HepG2 (cell line): ENCODE data around the gene PDSS2. TPM values are rescaled to one million over a fixed set of nuclear protein-coding genes. Genes with fewer than 3 reads are reported as not detected.

Experiments used
- ATAC-seq: fragments of 200-7000 bp; cut with Tn5 transposase; 3 replicates; pipeline ENCODE4 v1.9.1; 2020; ENCODE audit warnings: mild to moderate bottlenecking, moderate library complexity
- BruUV-seq: library from RNA; stranded (reverse); fragments of 400-500 nt; replicated peaks from 2 replicates; lab custom pipeline; 2021; lab: Mats Ljungman, UMichigan
- CTCF ChIA-PET: fragments of 300-600 bp; formaldehyde crosslinking; extraction: SDS; loops from one replicate; lab custom pipeline; 2021; ENCODE audit warnings: low total read pairs, inconsistent platforms, low intra/inter-chr PET ratio; lab: Yijun Ruan, JAX
- POLR2A ChIA-PET: fragments of 350-600 bp; sonication (Branson Sonifier 250); formaldehyde crosslinking; loops from one replicate; lab custom pipeline; 2020; ENCODE audit warnings: antibody characterized with exemption, inconsistent platforms; lab: Yijun Ruan, JAX
- DNase-seq: peaks from one replicate; pipeline ENCODE4 v3.0.0-alpha.2; 2015; ENCODE audit warnings: low spot score
- FAIRE-seq: peaks from 3 replicates; lab custom pipeline; 2011; peaks lifted over from hg19 to GRCh38; lab: Jason Lieb, UNC
- H2AFZ ChIP-seq: one replicate; pipeline ENCODE4 v1.6.1; 2011; ENCODE audit warnings: low read length, inconsistent platforms
- H3K27ac ChIP-seq: fragments of 300-600 bp; 3 replicates; pipeline ENCODE4 v1.8.0; 2011; ENCODE audit warnings: mixed run types, mild to moderate bottlenecking, mixed read lengths, low read length, inconsistent platforms; ENCODE audit not compliant: insufficient read depth; ENCODE audit errors: extremely low read length
- H3K27me3 ChIP-seq, 2 experiments: fragments of 200-600 bp in 1 of 2; 2 replicates in 1 of 2; 3 replicates in 1 of 2; pipeline versions ENCODE4 v1.6.0 to v1.8.0; 2011; ENCODE audit warnings: low read length in 2 of 2, mild to moderate bottlenecking in 2 of 2, moderate library complexity in 2 of 2, inconsistent platforms in 1 of 2; ENCODE audit not compliant: insufficient read depth in 2 of 2, control insufficient read depth in 1 of 2
- H3K36me3 ChIP-seq, 2 experiments: fragments of 200-600 bp in 1 of 2; replicated peaks in 1 of 2; 2 replicates in 1 of 2; 3 replicates in 1 of 2; pipeline versions ENCODE4 v1.5.1 to v1.8.0; 2011; ENCODE audit warnings: low read length in 2 of 2, inconsistent platforms in 1 of 2; ENCODE audit not compliant: insufficient read depth in 2 of 2, control insufficient read depth in 1 of 2
- H3K4me1 ChIP-seq: 2 replicates; pipeline ENCODE4 v1.5.1; 2012; ENCODE audit warnings: low read length, inconsistent platforms; ENCODE audit not compliant: insufficient read depth
- H3K4me2 ChIP-seq: 2 replicates; pipeline ENCODE4 v1.6.0; 2011; ENCODE audit warnings: low read depth, low read length, inconsistent platforms
- H3K4me3 ChIP-seq, 3 experiments: fragments of 200-600 bp in 1 of 3; sonication (generic), shearing (Covaris generic) in 1 of 3; replicated peaks in 1 of 3; 2 replicates each; pipeline ENCODE4 v1.5.1; 2011 to 2016; ENCODE audit warnings: low read length in 3 of 3, inconsistent platforms in 2 of 3, low read depth in 2 of 3, mild to moderate bottlenecking in 2 of 3, control low read depth in 1 of 3, mixed read lengths in 1 of 3; ENCODE audit not compliant: insufficient read depth in 1 of 3
- H3K79me2 ChIP-seq: one replicate; pipeline ENCODE4 v1.6.1; 2011; ENCODE audit warnings: low read length, inconsistent platforms; ENCODE audit not compliant: insufficient read depth
- H3K9ac ChIP-seq: 2 replicates; pipeline ENCODE4 v1.6.0; 2011; ENCODE audit warnings: mild to moderate bottlenecking, low read depth, low read length, inconsistent platforms; ENCODE audit not compliant: insufficient read depth
- H3K9me3 ChIP-seq: 2 replicates; pipeline ENCODE4 v1.5.1; 2012; ENCODE audit warnings: mild to moderate bottlenecking, low read length
- H4K20me1 ChIP-seq: 2 replicates; pipeline ENCODE4 v1.6.0; 2011; ENCODE audit warnings: inconsistent platforms, mild to moderate bottlenecking, low read length, moderate library complexity; ENCODE audit not compliant: insufficient read depth
- ATM ChIP-seq: fragments of 450-650 bp; IDR thresholded peaks from 2 replicates; pipeline ENCODE4 v1.7.1; 2017; ENCODE audit warnings: mild to moderate bottlenecking, borderline replicate concordance
- CCAR2 ChIP-seq: fragments of 200-400 bp; formaldehyde crosslinking; optimal IDR thresholded peaks from 2 replicates; pipeline ENCODE3; 2018; ENCODE audit warnings: low read depth, mild to moderate bottlenecking, low read length, moderate library complexity
- DPF2 ChIP-seq: sonication (generic); formaldehyde crosslinking; IDR thresholded peaks from 2 replicates; pipeline ENCODE4 v1.4.0; 2020; ENCODE audit warnings: mild to moderate bottlenecking, low read depth, missing genetic modification reagents, borderline replicate concordance
- ESRRA ChIP-seq: sonication (generic); formaldehyde crosslinking; IDR thresholded peaks from 2 replicates; pipeline ENCODE4 v1.5.1; 2020; ENCODE audit warnings: mild to moderate bottlenecking, low read depth, missing genetic modification reagents
- KLF11 ChIP-seq: IDR thresholded peaks from 2 replicates; pipeline ENCODE4 v1.6.1; 2016; ENCODE audit warnings: missing compliant biosample characterization
- MIER3 ChIP-seq: IDR thresholded peaks from 2 replicates; pipeline ENCODE4 v1.6.1; 2016; ENCODE audit warnings: missing compliant biosample characterization, borderline replicate concordance
- REL ChIP-seq: sonication (generic); formaldehyde crosslinking; conservative IDR thresholded peaks from 2 replicates; pipeline ENCODE4 v1.8.0; 2022; ENCODE audit warnings: mild to moderate bottlenecking, missing genetic modification reagents, moderate library complexity
- RFX5 ChIP-seq: IDR thresholded peaks from 2 replicates; pipeline ENCODE4 v1.6.1; 2011; ENCODE audit warnings: low read depth, low read length, improper control_type of control experiment
- SALL1 ChIP-seq: sonication (generic); formaldehyde crosslinking; IDR thresholded peaks from 2 replicates; pipeline ENCODE4 v1.8.0; 2022; ENCODE audit warnings: mild to moderate bottlenecking, missing genetic modification reagents
- TEAD3 ChIP-seq: optimal IDR thresholded peaks from 2 replicates; pipeline ENCODE3; 2016; ENCODE audit warnings: borderline replicate concordance
- ZKSCAN1 ChIP-seq: fragments of 150-350 bp; IDR thresholded peaks from 2 replicates; pipeline ENCODE4 v1.6.1; 2014; ENCODE audit warnings: low read length
- ZNF256 ChIP-seq: sonication (generic); formaldehyde crosslinking; conservative IDR thresholded peaks from 2 replicates; pipeline ENCODE4 v1.4.0; 2020; ENCODE audit warnings: missing genetic modification reagents
- ZNF451 ChIP-seq: sonication (generic); formaldehyde crosslinking; IDR thresholded peaks from 2 replicates; pipeline ENCODE4 v1.5.0; 2020; ENCODE audit warnings: mild to moderate bottlenecking, missing genetic modification reagents
- ZNF556 ChIP-seq: sonication (generic); formaldehyde crosslinking; IDR thresholded peaks from 2 replicates; pipeline ENCODE4 v1.4.0; 2020; ENCODE audit warnings: mild to moderate bottlenecking, missing genetic modification reagents, borderline replicate concordance
- ZNF564 ChIP-seq: sonication (generic); formaldehyde crosslinking; IDR thresholded peaks from 2 replicates; pipeline ENCODE4 v1.8.1; 2023; ENCODE audit warnings: mild to moderate bottlenecking, missing genetic modification reagents
- WGBS: methylation state at CpG from one replicate; pipeline ENCODE4 v1.1.6; 2017; ENCODE audit warnings: low lambda C conversion rate; 5-methylcytosine and 5-hydroxymethylcytosine counted together
- in situ Hi-C: cut with HindIII; loops from 2 replicates; pipeline ENCODE4 v1.10.0; 2017; ENCODE audit warnings: low pct_unique_long_range_greater_than_20kb; ENCODE audit not compliant: extremely low pct_ligation_motif_present
- intact Hi-C: fragments of 100-400 bp; cut with micrococcal nuclease; formaldehyde crosslinking; loops from one replicate; pipeline ENCODE4 v1.10.0; 2022; ENCODE audit not compliant: unreplicated experiment
- polyA plus RNA-seq, 8 experiments: library from polyadenylated mRNA; depleted of rRNA in 3 of 8; stranded (reverse) in 7 of 8; unstranded in 1 of 8; fragments of >200 nt; fragmentation: Illumina TruSeq in 4 of 8; extraction: Trizol in 4 of 8; gene quantifications; 2 replicates each; pipeline versions ENCODE4 v1.2.1 to v1.2.3, GENCODE V29; 2011 to 2016; ENCODE audit warnings: low read depth in 4 of 8, missing spikeins in 1 of 8, mixed read lengths in 1 of 8; ENCODE audit not compliant: insufficient read depth in 1 of 8
- total RNA-seq, 5 experiments: library from RNA; depleted of rRNA; stranded (reverse); fragments of >200 nt; fragmentation: Illumina TruSeq; extraction: Trizol; gene quantifications; 2 replicates each; pipeline ENCODE4 v1.2.3, GENCODE V29; 2016; ENCODE audit warnings: low read depth in 1 of 5
- TF ChIP-seq, protein P1 (sequence below): sonication (generic); formaldehyde crosslinking; IDR thresholded peaks from 2 replicates; pipeline ENCODE4 v1.5.0; 2020; ENCODE audit warnings: mild to moderate bottlenecking, missing genetic modification reagents
- TF ChIP-seq, protein P2 (sequence below): fragments of 450-650 bp; IDR thresholded peaks from 2 replicates; pipeline ENCODE4 v1.6.1; 2016

Gene PDSS2
- total and polyA plus RNA-seq, 2 of the 13 experiments (the other 11 are each of a cell fraction or from before 2014, with no cell fraction given) = 16.2 to 17.0 TPM

- Histone ChIP-seq H3K27me3 (no peaks in the 10 kb centered on the region), H3K79me2 (peaks cover 91% of the 10 kb centered on the region), H3K4me1 (peaks cover 63% of the 10 kb centered on the region), H2AFZ (no peak overlapping the region), H3K9me3 (no peaks in the 10 kb centered on the region), H3K27ac (no peak overlapping the region), H3K4me2 (no peak overlapping the region), H3K36me3 (no peaks in the 10 kb centered on the region; a peak in 1 of 5 replicates), H3K4me3 (no peak overlapping the region), H4K20me1 (peaks cover 1% of the 10 kb centered on the region; the same call in 1 of the 2 replicates), H3K9ac (no peak overlapping the region)
- ChIA-PET POLR2A (interaction anchor here (1.2 kb wide), 1 partner anchor 38 kb away, joined by 4 read pairs; the partner anchor contains the start of gene PDSS2), CTCF (no interaction called here)
- FAIRE-seq = no peak
- no peak for TF ChIP-seq RFX5
- no peak for TF ChIP-seq ZNF556 (CRISPR knock-in tag)
- no peak for TF ChIP-seq ZKSCAN1
- TF ChIP-seq, protein P1, sequence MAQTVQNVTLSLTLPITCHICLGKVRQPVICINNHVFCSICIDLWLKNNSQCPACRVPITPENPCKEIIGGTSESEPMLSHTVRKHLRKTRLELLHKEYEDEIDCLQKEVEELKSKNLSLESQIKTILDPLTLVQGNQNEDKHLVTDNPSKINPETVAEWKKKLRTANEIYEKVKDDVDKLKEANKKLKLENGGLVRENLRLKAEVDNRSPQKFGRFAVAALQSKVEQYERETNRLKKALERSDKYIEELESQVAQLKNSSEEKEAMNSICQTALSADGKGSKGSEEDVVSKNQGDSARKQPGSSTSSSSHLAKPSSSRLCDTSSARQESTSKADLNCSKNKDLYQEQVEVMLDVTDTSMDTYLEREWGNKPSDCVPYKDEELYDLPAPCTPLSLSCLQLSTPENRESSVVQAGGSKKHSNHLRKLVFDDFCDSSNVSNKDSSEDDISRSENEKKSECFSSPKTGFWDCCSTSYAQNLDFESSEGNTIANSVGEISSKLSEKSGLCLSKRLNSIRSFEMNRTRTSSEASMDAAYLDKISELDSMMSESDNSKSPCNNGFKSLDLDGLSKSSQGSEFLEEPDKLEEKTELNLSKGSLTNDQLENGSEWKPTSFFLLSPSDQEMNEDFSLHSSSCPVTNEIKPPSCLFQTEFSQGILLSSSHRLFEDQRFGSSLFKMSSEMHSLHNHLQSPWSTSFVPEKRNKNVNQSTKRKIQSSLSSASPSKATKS (CRISPR knock-in tag) = no peak
- TF ChIP-seq TEAD3 (CRISPR knock-in tag) = no peak
- no peak for TF ChIP-seq ESRRA (CRISPR knock-in tag)
- TF ChIP-seq REL (CRISPR knock-in tag) = no peak
- TF ChIP-seq, protein P2, sequence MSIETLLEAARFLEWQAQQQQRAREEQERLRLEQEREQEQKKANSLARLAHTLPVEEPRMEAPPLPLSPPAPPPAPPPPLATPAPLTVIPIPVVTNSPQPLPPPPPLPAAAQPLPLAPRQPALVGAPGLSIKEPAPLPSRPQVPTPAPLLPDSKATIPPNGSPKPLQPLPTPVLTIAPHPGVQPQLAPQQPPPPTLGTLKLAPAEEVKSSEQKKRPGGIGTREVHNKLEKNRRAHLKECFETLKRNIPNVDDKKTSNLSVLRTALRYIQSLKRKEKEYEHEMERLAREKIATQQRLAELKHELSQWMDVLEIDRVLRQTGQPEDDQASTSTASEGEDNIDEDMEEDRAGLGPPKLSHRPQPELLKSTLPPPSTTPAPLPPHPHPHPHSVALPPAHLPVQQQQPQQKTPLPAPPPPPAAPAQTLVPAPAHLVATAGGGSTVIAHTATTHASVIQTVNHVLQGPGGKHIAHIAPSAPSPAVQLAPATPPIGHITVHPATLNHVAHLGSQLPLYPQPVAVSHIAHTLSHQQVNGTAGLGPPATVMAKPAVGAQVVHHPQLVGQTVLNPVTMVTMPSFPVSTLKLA = no peak
- TF ChIP-seq KLF11 (CRISPR knock-in tag) = no peak
- TF ChIP-seq ZNF564 (CRISPR knock-in tag) = no peak
- no peak for TF ChIP-seq ZNF451 (CRISPR knock-in tag)
- TF ChIP-seq SALL1 (CRISPR knock-in tag) = no peak
- no peak for TF ChIP-seq CCAR2
- TF ChIP-seq ZNF256 (CRISPR knock-in tag) = no peak
- no peak for TF ChIP-seq ATM
- TF ChIP-seq MIER3 (CRISPR knock-in tag) = no peak
- TF ChIP-seq DPF2 = no peak
- WGBS = 98% methylated on average over 1 of the region's 1 CpG
- ATAC-seq = no peak
- intact Hi-C loops (loop anchor here (10.0 kb wide), 1 partner anchor 182 kb away; no protein-coding TSS in a partner anchor), in situ Hi-C loops (loop anchor here (5.0 kb wide), 1 partner anchor 35 kb away; no protein-coding TSS in a partner anchor)
- DNase-seq = no peak
- no TSS peak for BruUV-seq
These were observed 37.7 kb upstream of the PDSS2 start for GRCh38 chr6:107496892-107497684.
